A549 (cell line): ENCODE measurements around the gene GRIK4.

Source experiments
- RAD21 ChIP-seq, 2 experiments: fragments of >200 bp in 1 of 2; sonication (Bioruptor Twin) in 1 of 2; formaldehyde crosslinking in 1 of 2; IDR thresholded peaks in 1 of 2; conservative IDR thresholded peaks in 1 of 2; 2 replicates in 1 of 2; 3 replicates in 1 of 2; pipeline ENCODE4 v1.6.1; 2012 to 2018; ENCODE audit warnings: inconsistent platforms in 1 of 2
- TF ChIP-seq, protein P1 (sequence below): fragments of >200 bp; sonication (Bioruptor Twin); formaldehyde crosslinking; IDR thresholded peaks from 3 replicates; pipeline ENCODE4 v1.5.1; 2016

DNA sequence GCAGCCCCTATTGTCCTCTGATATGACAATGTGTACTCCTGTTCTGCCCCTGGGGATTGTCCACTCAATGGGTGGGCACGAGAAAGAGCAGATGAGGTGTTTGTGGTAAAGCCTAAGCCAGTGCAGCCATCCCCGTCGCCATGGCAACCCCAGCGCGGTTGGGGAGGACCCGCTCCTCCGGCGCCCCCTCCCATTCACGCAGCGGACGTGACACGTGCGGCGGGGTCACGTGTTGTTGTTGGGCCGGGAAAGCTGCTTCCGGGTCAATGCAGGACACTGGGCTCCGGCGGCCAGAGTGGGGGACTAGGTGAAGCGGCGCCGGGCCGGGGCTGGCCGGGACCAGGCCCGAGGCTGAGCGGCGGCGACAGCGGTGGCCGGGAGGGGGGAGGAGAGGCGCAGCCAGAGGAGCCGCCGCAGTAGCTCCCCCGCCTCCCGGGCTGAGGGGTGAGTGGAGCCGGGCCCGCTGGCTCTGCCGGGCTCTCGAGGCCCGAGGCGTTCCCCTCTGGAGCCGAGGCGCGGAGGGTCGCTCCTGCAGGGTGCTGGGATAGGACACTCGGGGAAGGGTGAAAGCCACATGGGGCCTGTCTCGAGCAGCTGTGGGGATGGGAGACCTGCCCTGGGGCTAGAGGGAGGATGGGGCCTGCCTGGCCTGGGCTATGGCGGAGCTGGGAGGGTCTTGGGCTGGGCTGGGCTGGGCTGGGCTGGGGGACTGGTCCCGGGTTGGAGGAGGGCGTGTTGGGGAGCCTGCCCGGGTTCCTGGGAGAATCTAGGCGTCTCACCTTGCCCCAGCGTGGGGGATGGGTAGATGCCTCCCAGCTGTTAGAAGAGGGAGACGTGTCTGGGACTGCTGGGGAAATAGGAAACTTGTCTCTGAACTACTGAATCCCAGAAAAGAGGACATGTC is 512.6 kb downstream of the GRIK4 start, which contains the start of gene TBCEL:
- TF ChIP-seq RAD21 (conservative IDR thresholded peaks at IDR 0.05 in 1 of 2, IDR thresholded peaks at IDR 0.05 in 1 of 2) = no peak
- TF ChIP-seq, protein P1, sequence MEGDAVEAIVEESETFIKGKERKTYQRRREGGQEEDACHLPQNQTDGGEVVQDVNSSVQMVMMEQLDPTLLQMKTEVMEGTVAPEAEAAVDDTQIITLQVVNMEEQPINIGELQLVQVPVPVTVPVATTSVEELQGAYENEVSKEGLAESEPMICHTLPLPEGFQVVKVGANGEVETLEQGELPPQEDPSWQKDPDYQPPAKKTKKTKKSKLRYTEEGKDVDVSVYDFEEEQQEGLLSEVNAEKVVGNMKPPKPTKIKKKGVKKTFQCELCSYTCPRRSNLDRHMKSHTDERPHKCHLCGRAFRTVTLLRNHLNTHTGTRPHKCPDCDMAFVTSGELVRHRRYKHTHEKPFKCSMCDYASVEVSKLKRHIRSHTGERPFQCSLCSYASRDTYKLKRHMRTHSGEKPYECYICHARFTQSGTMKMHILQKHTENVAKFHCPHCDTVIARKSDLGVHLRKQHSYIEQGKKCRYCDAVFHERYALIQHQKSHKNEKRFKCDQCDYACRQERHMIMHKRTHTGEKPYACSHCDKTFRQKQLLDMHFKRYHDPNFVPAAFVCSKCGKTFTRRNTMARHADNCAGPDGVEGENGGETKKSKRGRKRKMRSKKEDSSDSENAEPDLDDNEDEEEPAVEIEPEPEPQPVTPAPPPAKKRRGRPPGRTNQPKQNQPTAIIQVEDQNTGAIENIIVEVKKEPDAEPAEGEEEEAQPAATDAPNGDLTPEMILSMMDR = no peak
